ENCODE measurements around the gene DPYD. TPM values are rescaled to one million over a fixed set of nuclear protein-coding genes. Genes with fewer than 3 reads are reported as not detected.

The DPYD gene
- total RNA-seq, 1 experiment from 2014 or later = 0.46 TPM

DNA sequence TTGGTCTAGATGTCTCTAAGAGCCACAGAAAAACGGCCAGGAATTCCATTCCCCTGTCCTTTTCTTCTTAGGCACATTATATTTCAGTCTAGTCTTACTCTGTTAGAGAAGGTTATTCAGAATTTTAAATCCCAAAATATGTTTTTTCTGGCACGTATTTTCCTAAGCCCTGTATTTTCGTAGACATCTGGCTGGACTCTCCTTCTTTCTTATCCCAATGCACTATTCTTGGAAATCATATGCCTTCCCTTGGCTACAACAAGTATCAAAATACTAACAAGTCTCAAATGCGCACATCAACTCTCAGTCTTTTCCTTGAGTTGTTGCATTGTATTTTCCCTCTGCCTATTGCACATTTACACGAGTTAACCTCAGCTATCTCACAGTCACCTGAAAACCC is 96.2 kb downstream of the DPYD start (continued):
- TF ChIP-seq, protein P1, sequence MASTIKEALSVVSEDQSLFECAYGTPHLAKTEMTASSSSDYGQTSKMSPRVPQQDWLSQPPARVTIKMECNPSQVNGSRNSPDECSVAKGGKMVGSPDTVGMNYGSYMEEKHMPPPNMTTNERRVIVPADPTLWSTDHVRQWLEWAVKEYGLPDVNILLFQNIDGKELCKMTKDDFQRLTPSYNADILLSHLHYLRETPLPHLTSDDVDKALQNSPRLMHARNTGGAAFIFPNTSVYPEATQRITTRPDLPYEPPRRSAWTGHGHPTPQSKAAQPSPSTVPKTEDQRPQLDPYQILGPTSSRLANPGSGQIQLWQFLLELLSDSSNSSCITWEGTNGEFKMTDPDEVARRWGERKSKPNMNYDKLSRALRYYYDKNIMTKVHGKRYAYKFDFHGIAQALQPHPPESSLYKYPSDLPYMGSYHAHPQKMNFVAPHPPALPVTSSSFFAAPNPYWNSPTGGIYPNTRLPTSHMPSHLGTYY (CRISPR knock-in tag; IDR thresholded peaks at IDR 0.05) = no peak

DNA sequence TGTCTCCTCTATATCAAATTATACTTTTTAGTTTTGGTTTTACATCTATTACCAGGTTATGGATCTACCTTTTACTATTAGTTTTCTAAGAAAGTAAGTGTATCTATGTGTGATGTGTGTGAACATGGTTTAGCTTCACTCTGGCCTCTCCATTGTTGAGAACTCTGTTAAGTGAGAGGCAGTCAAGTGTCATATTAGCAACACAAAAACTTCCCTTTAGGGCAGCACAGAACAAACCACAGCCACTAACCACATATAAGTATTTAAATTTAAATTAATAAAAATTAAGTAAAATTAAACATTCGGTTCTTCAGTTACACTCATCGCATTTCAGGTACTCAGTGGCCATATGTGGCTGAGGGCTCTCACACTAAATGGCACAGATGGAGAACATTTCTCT is 96.6 kb downstream of the DPYD start:
- H3K27ac Mint-ChIP-seq = no peak overlapping the region
- H3K4me3 Mint-ChIP-seq = no peak overlapping the region
- no peak for TF ChIP-seq ZBTB21 (CRISPR knock-in tag; IDR thresholded peaks at IDR 0.05; ENCODE audit: borderline replicate concordance)
- TF ChIP-seq, protein P2, sequence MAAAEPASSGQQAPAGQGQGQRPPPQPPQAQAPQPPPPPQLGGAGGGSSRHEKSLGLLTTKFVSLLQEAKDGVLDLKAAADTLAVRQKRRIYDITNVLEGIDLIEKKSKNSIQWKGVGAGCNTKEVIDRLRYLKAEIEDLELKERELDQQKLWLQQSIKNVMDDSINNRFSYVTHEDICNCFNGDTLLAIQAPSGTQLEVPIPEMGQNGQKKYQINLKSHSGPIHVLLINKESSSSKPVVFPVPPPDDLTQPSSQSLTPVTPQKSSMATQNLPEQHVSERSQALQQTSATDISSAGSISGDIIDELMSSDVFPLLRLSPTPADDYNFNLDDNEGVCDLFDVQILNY (CRISPR knock-in tag; IDR thresholded peaks at IDR 0.05) = no peak
- TF ChIP-seq, protein P3, sequence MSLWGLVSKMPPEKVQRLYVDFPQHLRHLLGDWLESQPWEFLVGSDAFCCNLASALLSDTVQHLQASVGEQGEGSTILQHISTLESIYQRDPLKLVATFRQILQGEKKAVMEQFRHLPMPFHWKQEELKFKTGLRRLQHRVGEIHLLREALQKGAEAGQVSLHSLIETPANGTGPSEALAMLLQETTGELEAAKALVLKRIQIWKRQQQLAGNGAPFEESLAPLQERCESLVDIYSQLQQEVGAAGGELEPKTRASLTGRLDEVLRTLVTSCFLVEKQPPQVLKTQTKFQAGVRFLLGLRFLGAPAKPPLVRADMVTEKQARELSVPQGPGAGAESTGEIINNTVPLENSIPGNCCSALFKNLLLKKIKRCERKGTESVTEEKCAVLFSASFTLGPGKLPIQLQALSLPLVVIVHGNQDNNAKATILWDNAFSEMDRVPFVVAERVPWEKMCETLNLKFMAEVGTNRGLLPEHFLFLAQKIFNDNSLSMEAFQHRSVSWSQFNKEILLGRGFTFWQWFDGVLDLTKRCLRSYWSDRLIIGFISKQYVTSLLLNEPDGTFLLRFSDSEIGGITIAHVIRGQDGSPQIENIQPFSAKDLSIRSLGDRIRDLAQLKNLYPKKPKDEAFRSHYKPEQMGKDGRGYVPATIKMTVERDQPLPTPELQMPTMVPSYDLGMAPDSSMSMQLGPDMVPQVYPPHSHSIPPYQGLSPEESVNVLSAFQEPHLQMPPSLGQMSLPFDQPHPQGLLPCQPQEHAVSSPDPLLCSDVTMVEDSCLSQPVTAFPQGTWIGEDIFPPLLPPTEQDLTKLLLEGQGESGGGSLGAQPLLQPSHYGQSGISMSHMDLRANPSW (CRISPR knock-in tag; conservative IDR thresholded peaks at IDR 0.05; ENCODE audit: low read depth) = no peak
- TF ChIP-seq ATF1 (CRISPR knock-in tag; IDR thresholded peaks at IDR 0.05) = no peak
- TF ChIP-seq NFATC4 (CRISPR knock-in tag; IDR thresholded peaks at IDR 0.05) = no peak
- TF ChIP-seq, protein P4, sequence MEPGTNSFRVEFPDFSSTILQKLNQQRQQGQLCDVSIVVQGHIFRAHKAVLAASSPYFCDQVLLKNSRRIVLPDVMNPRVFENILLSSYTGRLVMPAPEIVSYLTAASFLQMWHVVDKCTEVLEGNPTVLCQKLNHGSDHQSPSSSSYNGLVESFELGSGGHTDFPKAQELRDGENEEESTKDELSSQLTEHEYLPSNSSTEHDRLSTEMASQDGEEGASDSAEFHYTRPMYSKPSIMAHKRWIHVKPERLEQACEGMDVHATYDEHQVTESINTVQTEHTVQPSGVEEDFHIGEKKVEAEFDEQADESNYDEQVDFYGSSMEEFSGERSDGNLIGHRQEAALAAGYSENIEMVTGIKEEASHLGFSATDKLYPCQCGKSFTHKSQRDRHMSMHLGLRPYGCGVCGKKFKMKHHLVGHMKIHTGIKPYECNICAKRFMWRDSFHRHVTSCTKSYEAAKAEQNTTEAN (CRISPR knock-in tag; IDR thresholded peaks at IDR 0.05) = no peak
- TF ChIP-seq PRRX2 (CRISPR knock-in tag; IDR thresholded peaks at IDR 0.05) = no peak
- TF ChIP-seq, protein P5, sequence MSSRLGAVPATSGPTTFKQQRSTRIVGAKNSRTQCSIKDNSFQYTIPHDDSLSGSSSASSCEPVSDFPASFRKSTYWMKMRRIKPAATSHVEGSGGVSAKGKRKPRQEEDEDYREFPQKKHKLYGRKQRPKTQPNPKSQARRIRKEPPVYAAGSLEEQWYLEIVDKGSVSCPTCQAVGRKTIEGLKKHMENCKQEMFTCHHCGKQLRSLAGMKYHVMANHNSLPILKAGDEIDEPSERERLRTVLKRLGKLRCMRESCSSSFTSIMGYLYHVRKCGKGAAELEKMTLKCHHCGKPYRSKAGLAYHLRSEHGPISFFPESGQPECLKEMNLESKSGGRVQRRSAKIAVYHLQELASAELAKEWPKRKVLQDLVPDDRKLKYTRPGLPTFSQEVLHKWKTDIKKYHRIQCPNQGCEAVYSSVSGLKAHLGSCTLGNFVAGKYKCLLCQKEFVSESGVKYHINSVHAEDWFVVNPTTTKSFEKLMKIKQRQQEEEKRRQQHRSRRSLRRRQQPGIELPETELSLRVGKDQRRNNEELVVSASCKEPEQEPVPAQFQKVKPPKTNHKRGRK (CRISPR knock-in tag; IDR thresholded peaks at IDR 0.05; ENCODE audit: borderline replicate concordance) = no peak

DNA sequence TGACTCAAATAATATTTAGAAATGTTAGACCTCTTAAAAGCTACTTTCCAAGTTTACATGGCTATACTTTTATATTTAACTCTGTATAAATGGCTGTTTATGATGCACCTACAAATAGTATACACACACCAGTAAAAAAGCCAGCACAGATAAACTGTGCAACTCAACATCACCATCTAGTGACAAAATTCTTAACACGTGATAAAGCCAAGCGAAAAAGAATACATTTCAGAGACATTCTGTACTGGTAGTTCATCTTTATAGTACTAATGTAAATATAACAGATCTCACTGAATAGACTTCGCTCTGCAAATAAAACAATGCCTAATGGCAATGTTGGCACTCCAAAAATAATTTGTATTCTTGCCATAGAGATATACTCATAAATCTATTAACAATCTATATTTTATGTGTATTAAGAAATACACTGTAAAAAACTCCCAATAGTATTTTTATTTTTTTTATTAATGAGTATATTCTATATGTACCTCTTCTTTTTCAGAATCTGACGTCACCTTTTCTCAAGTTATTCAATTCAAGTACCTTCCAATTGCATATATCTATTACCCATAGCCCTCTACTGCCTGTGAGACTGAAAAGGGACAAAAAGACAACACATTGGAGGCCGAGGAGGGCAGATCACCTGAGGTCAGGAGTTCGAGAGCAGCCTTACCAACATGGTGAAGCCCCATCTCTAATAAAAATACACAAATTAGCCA is 100.2 kb downstream of the DPYD start:
- CTCF ChIA-PET = interaction anchor here (0.7 kb wide), 1 partner anchor 173 kb away, joined by 3 read pairs; no protein-coding TSS in a partner anchor
- ATAC-seq = no peak
- no peak for DNase-seq (ENCODE audit: low spot score)
- Mint-ChIP-seq H3K4me3 (no peak overlapping the region), H3K36me3 (no peaks in the 10 kb centered on the region), H3K27me3 (ENCODE audit: low read depth) (no peaks in the 10 kb centered on the region), H3K4me1 (peaks cover 17% of the 10 kb centered on the region), H3K9me3 (no peaks in the 10 kb centered on the region), H3K27ac (no peak overlapping the region)
- POLR2A ChIA-PET = no interaction called here
- no peak for TF ChIP-seq ZNF232 (CRISPR knock-in tag; IDR thresholded peaks at IDR 0.05)
- TF ChIP-seq PRRX2 (CRISPR knock-in tag; IDR thresholded peaks at IDR 0.05) = no peak
- TF ChIP-seq, protein P5 (CRISPR knock-in tag; IDR thresholded peaks at IDR 0.05; ENCODE audit: borderline replicate concordance) = no peak
- TF ChIP-seq, protein P6, sequence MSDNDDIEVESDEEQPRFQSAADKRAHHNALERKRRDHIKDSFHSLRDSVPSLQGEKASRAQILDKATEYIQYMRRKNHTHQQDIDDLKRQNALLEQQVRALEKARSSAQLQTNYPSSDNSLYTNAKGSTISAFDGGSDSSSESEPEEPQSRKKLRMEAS (CRISPR knock-in tag; IDR thresholded peaks at IDR 0.05) = no peak
- TF ChIP-seq, protein P7, sequence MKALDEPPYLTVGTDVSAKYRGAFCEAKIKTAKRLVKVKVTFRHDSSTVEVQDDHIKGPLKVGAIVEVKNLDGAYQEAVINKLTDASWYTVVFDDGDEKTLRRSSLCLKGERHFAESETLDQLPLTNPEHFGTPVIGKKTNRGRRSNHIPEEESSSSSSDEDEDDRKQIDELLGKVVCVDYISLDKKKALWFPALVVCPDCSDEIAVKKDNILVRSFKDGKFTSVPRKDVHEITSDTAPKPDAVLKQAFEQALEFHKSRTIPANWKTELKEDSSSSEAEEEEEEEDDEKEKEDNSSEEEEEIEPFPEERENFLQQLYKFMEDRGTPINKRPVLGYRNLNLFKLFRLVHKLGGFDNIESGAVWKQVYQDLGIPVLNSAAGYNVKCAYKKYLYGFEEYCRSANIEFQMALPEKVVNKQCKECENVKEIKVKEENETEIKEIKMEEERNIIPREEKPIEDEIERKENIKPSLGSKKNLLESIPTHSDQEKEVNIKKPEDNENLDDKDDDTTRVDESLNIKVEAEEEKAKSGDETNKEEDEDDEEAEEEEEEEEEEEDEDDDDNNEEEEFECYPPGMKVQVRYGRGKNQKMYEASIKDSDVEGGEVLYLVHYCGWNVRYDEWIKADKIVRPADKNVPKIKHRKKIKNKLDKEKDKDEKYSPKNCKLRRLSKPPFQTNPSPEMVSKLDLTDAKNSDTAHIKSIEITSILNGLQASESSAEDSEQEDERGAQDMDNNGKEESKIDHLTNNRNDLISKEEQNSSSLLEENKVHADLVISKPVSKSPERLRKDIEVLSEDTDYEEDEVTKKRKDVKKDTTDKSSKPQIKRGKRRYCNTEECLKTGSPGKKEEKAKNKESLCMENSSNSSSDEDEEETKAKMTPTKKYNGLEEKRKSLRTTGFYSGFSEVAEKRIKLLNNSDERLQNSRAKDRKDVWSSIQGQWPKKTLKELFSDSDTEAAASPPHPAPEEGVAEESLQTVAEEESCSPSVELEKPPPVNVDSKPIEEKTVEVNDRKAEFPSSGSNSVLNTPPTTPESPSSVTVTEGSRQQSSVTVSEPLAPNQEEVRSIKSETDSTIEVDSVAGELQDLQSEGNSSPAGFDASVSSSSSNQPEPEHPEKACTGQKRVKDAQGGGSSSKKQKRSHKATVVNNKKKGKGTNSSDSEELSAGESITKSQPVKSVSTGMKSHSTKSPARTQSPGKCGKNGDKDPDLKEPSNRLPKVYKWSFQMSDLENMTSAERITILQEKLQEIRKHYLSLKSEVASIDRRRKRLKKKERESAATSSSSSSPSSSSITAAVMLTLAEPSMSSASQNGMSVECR (CRISPR knock-in tag; IDR thresholded peaks at IDR 0.05; ENCODE audit: borderline replicate concordance) = no peak
- no peak for TF ChIP-seq TP53 (CRISPR knock-in tag; IDR thresholded peaks at IDR 0.05)
- TF ChIP-seq CBFB (CRISPR knock-in tag; IDR thresholded peaks at IDR 0.05; ENCODE audit: low read depth) = no peak
- TF ChIP-seq, protein P8, sequence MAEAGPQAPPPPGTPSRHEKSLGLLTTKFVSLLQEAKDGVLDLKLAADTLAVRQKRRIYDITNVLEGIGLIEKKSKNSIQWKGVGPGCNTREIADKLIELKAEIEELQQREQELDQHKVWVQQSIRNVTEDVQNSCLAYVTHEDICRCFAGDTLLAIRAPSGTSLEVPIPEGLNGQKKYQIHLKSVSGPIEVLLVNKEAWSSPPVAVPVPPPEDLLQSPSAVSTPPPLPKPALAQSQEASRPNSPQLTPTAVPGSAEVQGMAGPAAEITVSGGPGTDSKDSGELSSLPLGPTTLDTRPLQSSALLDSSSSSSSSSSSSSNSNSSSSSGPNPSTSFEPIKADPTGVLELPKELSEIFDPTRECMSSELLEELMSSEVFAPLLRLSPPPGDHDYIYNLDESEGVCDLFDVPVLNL (CRISPR knock-in tag; IDR thresholded peaks at IDR 0.05; ENCODE audit: borderline replicate concordance, low read depth) = no peak

More for the DNA sequence above, 96.6 kb downstream of the DPYD start:
- Mint-ChIP-seq H3K4me1 (peaks cover 17% of the 10 kb centered on the region), H3K36me3 (no peaks in the 10 kb centered on the region), H3K9me3 (no peaks in the 10 kb centered on the region), H3K27me3 (ENCODE audit: low read depth) (no peaks in the 10 kb centered on the region)
- ChIA-PET POLR2A (no interaction called here), CTCF (no interaction called here)
- ATAC-seq (peak; percentile 60), DNase-seq (ENCODE audit: low spot score) (no peak)

Measured in WTC11 (cell line).